Activated naive CD8-positive, alpha-beta T cell treated with anti-CD3 and anti-CD28 coated beads, Interleukin-2, amount 10 ng/mL, durations not matched to agents 7 days and 5 days (primary cell): Measurements from ENCODE around the gene SLC16A1. TPM values are rescaled to one million over a fixed set of nuclear protein-coding genes. Genes with fewer than 3 reads are reported as not detected.
"Not testable (repeated sequence)": the region's sequence is repeated elsewhere in the genome, so short reads cannot be mapped to it uniquely, and the experiment has no call there.

ENCODE experiments used
- ATAC-seq: fragments of 150-1000 bp; cut with Tn5 transposase; one replicate; pipeline ENCODE4 v1.10.0; 2021; ENCODE audit warnings: low read depth, moderate library complexity
- POLR2A ChIA-PET: fragments of 350-600 bp; sonication (Branson Sonifier 250); formaldehyde crosslinking; loops from one replicate; lab custom pipeline; 2021; ENCODE audit warnings: antibody characterized with exemption; lab: Charles Lee
- DNase-seq: peaks from one replicate; pipeline ENCODE4 v3.0.0; 2021
- H3K27ac Mint-ChIP-seq: one replicate; pipeline ENCODE4 v1.8.0; 2022; ENCODE audit warnings: mild to moderate bottlenecking, mixed read lengths
- H3K27me3 Mint-ChIP-seq: one replicate; pipeline ENCODE4 v1.8.0; 2022; ENCODE audit warnings: mild to moderate bottlenecking, moderate library complexity, mixed read lengths
- H3K36me3 Mint-ChIP-seq: one replicate; pipeline ENCODE4 v1.8.0; 2021; ENCODE audit warnings: mild to moderate bottlenecking, mixed read lengths
- H3K4me1 Mint-ChIP-seq: one replicate; pipeline ENCODE4 v1.8.0; 2021; ENCODE audit warnings: mixed read lengths
- H3K4me3 Mint-ChIP-seq: one replicate; pipeline ENCODE4 v1.8.0; 2022; ENCODE audit warnings: mild to moderate bottlenecking, moderate library complexity, mixed read lengths
- H3K9me3 Mint-ChIP-seq: one replicate; pipeline ENCODE4 v1.8.0; 2021; ENCODE audit warnings: mixed read lengths
- total RNA-seq, 2 experiments: library from RNA; stranded (reverse); gene quantifications; one replicate each; pipeline ENCODE4 v1.2.3, GENCODE V29; 2021

SLC16A1 gene, protein sequence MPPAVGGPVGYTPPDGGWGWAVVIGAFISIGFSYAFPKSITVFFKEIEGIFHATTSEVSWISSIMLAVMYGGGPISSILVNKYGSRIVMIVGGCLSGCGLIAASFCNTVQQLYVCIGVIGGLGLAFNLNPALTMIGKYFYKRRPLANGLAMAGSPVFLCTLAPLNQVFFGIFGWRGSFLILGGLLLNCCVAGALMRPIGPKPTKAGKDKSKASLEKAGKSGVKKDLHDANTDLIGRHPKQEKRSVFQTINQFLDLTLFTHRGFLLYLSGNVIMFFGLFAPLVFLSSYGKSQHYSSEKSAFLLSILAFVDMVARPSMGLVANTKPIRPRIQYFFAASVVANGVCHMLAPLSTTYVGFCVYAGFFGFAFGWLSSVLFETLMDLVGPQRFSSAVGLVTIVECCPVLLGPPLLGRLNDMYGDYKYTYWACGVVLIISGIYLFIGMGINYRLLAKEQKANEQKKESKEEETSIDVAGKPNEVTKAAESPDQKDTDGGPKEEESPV
- 10 to 100 TPM; 31.4 to 35.4 TPM for total RNA-seq

DNA sequence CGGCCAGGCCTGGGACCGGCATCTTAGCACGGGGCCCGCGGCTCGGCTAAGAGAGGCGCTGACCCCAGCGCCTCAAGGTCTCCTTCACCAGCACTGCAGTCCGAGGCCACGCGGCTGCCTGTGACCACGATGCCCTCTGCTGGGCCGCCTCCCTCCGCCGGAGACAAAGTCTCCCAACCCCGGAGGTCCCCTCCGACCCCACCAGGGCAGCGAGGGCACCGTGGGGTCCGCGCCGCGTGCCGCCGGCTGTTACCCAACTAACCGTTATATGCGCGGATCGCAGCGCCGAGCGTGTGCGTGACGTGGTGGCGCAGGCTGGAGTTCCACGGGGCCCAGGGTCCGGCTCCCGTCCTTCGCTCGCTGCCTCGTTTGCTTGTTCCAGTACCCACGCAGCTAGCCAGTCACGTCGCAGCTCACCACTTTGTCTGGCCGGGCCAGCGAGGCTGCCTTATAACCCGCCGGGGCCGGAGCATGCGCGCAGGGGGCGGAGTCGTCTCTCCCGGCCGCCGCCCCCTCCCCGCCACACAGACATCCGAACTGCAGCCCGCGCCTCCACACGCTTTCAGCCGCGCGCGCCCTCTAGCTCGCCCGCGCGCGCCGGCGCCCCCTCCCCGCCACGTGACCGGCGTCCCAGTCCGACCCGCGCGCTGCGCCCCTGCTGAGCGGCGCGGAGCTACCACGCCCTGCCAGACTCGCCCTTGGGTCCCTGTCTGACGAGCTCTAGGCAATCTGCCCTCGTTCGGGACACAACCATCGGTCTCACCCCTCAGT is at the start of gene SLC16A1:
TSS of gene SLC16A1 (minus strand) at position 424 of the 771 bp plus-strand sequence. CDS start 26,888 bp downstream, outside the sequence.
- H3K36me3 Mint-ChIP-seq = peaks cover 23% of the 10 kb centered on the region
- peaks cover 42% of the 10 kb centered on the region for H3K4me1 Mint-ChIP-seq
- no peaks in the 10 kb centered on the region for H3K9me3 Mint-ChIP-seq
- peak; percentile 77 for ATAC-seq
- DNase-seq = peak; percentile 93
- H3K27me3 Mint-ChIP-seq = no peaks in the 10 kb centered on the region
- H3K4me3 Mint-ChIP-seq = peak within 1 kb of the TSS; percentile 86
- peak within 1 kb of the TSS; percentile 99 for H3K27ac Mint-ChIP-seq
- POLR2A ChIA-PET = interaction anchor here (0.7 to 1.5 kb wide), 15 partner anchors 9 to 856 kb away, joined by 3 to 17 read pairs (median 3); partner anchors contain the start of genes LRIG2, MOV10, PPM1J and RSBN1

GRCh38 chr1:113003751-113004690 is 48.0 kb upstream of the SLC16A1 start:
- ATAC-seq (no peak), DNase-seq (no peak)
- H3K9me3 Mint-ChIP-seq = no peaks in the 10 kb centered on the region
- POLR2A ChIA-PET = no interaction called here
- peaks cover 21% of the 10 kb centered on the region for H3K36me3 Mint-ChIP-seq
- no peak overlapping the region for H3K27ac Mint-ChIP-seq
- H3K4me3 Mint-ChIP-seq = no peak overlapping the region
- peaks cover 3% of the 10 kb centered on the region for H3K4me1 Mint-ChIP-seq
- H3K27me3 Mint-ChIP-seq = no peaks in the 10 kb centered on the region

- Mint-ChIP-seq H3K27ac (no peak overlapping the region), H3K4me3 (no peak overlapping the region), H3K36me3 (peaks cover 19% of the 10 kb centered on the region), H3K9me3 (no peaks in the 10 kb centered on the region), H3K4me1 (no peaks in the 10 kb centered on the region), H3K27me3 (no peaks in the 10 kb centered on the region)
- POLR2A ChIA-PET = no interaction called here
- ATAC-seq (no peak), DNase-seq (no peak)
Observed at GRCh38 chr1:113002297-113002696, 46.3 kb upstream of the SLC16A1 start.

DNA sequence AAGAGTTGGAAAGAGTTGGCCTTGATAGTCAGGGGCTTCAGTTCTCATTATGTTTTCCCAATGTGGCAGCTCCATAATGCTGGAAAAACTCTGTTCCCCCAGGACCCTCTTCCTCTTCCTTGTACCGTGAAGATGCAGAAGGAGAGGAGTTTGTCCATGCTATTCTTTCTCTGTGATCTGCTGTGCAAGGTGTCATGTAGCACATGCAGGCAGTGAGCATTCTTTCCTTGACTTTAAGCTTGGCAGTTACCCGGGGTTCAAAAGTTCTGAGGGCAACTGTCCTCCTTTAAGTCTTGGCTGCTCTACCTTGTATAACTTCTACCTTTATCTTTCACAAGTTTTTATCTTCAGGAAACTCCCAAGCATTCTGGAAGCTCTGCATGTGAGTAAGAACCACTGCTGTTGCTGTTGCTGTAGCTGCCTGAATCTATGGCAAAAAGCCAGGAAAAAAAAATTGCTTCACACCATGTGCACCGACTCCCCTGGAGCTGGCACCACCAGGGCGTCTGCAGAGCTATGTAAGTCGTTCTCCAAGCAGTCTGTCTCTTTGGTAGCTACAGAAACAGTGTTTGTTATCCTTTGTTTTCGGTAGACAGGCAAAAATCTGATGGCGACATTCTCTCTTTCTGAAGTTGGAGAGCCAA is 42.7 kb upstream of the SLC16A1 start:
- no peak overlapping the region for H3K27ac Mint-ChIP-seq
- no peaks in the 10 kb centered on the region for H3K4me1 Mint-ChIP-seq
- POLR2A ChIA-PET = no interaction called here
- no peak overlapping the region for H3K4me3 Mint-ChIP-seq
- no peak for ATAC-seq
- H3K9me3 Mint-ChIP-seq = no peaks in the 10 kb centered on the region
- DNase-seq = no peak
- H3K36me3 Mint-ChIP-seq = peaks cover 21% of the 10 kb centered on the region
- no peaks in the 10 kb centered on the region for H3K27me3 Mint-ChIP-seq

- Mint-ChIP-seq H3K27ac (peak overlapping the region; percentile 24), H3K9me3 (no peaks in the 10 kb centered on the region), H3K4me1 (no peaks in the 10 kb centered on the region), H3K4me3 (no peak overlapping the region), H3K36me3 (peaks cover 21% of the 10 kb centered on the region), H3K27me3 (no peaks in the 10 kb centered on the region)
- no peak for DNase-seq
- no peak for ATAC-seq
- POLR2A ChIA-PET = no interaction called here
Observed at GRCh38 chr1:112997781-112998180, 41.8 kb upstream of the SLC16A1 start.

DNA sequence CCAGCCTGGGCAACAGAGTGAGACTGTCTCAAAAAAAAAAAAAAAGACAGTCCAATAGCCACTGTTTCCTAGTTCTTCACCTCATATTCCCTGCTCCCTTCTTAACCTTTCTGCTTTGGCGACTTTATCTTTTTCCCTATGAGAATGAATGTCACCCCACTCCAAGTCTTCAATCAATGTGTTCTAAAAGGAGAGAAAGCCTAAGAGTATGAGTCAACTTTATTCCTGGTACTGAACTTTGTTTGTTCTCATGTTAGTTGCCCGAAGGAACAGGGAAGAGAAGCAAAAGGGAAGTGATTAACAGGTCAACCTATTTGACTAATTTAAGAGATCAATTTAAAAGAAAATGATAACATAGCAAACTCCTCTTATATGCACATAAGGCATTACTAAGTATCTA is 39.9 kb upstream of the SLC16A1 start:
- POLR2A ChIA-PET = no interaction called here
- H3K27ac Mint-ChIP-seq = no peak overlapping the region
- no peaks in the 10 kb centered on the region for H3K4me1 Mint-ChIP-seq
- DNase-seq (no peak), ATAC-seq (no peak)
- H3K4me3 Mint-ChIP-seq = no peak overlapping the region
- peaks cover 15% of the 10 kb centered on the region for H3K36me3 Mint-ChIP-seq
- no peaks in the 10 kb centered on the region for H3K9me3 Mint-ChIP-seq
- H3K27me3 Mint-ChIP-seq = no peaks in the 10 kb centered on the region

DNA sequence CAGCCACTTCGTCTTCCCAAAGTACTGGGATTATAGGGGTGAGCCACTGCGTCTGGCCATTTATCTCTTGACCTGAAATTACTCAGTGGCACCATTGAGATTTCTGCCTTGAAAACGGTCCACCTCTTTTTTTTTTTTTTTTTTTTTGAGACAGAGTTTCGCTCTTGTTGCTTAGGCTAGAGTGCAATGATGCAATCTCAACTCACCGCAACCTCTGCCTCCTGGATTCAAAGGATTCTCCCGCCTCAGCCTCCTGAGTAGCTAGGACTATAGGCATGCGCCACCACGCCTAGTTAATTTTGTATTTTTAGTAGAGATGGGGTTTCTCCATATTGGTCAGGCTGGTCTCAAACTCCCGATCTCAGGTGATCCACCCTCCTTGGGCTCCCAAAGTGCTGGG is 39.0 kb upstream of the SLC16A1 start:
- not testable (repeated sequence) for ATAC-seq

DNA sequence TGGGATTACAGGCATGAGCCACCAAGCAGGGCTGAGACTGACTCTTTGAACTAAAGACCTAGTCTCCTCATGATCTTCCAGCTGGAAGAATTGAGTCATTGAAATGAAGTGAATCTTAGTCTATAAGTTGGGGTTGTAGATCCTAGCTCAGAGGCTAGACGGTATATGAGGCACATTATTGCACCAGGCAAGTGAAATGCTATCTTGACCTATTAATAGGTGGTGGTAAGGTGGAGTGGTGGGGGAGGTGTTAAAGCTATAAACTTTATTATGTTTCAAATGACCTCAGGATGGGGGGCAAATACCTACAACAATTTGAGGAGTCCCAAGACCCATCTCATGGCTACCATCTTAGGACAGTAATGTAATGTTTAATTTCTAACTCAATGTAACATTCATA is 36.8 kb upstream of the SLC16A1 start:
- Mint-ChIP-seq H3K36me3 (peaks cover 12% of the 10 kb centered on the region), H3K4me3 (no peak overlapping the region), H3K27me3 (no peaks in the 10 kb centered on the region), H3K27ac (no peak overlapping the region), H3K4me1 (no peaks in the 10 kb centered on the region), H3K9me3 (no peaks in the 10 kb centered on the region)
- DNase-seq = no peak
- POLR2A ChIA-PET = no interaction called here
- no peak for ATAC-seq

More for the DNA sequence above, 39.0 kb upstream of the SLC16A1 start:
- DNase-seq, H3K27me3 Mint-ChIP-seq, H3K4me1 Mint-ChIP-seq, H3K9me3 Mint-ChIP-seq, POLR2A ChIA-PET, H3K4me3 Mint-ChIP-seq, H3K27ac Mint-ChIP-seq: not testable (repeated sequence)
- peaks cover 12% of the 10 kb centered on the region for H3K36me3 Mint-ChIP-seq

DNA sequence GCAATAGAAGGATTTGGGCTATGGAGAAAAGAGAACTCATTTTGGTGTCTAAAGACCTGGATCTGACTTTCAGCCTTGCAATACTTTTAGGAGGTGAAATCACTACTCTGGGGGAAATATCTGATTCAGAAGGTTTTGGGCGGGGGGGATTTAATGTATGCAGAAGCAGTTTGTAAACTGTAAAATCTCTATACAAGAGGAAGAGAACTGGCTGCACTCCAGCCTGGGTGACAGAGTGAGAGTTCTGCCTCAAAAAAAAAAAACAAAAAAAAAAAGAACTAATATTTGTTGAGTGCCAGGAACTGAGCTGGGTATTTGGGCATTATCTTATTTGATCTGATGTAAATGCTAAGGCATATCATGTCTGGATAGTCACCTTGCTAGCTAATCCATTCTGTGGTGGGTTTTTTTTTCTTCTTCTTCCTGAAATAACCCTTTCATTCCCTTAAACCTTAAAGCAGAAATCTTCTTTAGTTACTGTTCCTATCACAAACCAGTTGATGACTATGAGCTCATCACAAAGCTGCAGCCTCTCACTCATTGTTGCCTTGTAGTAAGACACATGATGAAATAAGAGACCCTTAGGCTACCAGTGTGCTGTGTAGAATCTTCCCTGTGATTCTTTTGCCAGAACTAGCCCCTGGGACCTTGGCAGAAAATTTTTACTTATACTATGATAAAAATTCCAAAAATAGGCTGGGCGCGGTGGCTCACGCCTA is 35.6 kb upstream of the SLC16A1 start:
- POLR2A ChIA-PET = no interaction called here
- no peaks in the 10 kb centered on the region for H3K4me1 Mint-ChIP-seq
- H3K4me3 Mint-ChIP-seq = no peak overlapping the region

GRCh38 chr1:112990271-112990670 is 34.3 kb upstream of the SLC16A1 start:
- DNase-seq (no peak), ATAC-seq (no peak)
- POLR2A ChIA-PET = no interaction called here
- Mint-ChIP-seq H3K36me3 (no peaks in the 10 kb centered on the region), H3K9me3 (no peaks in the 10 kb centered on the region), H3K4me3 (no peak overlapping the region), H3K27me3 (no peaks in the 10 kb centered on the region), H3K4me1 (no peaks in the 10 kb centered on the region), H3K27ac (no peak overlapping the region)

More for the DNA sequence above, 35.6 kb upstream of the SLC16A1 start:
- Mint-ChIP-seq H3K27me3 (no peaks in the 10 kb centered on the region), H3K36me3 (peaks cover 8% of the 10 kb centered on the region), H3K27ac (no peak overlapping the region), H3K9me3 (no peaks in the 10 kb centered on the region)
- DNase-seq = no peak
- ATAC-seq = no peak

DNA sequence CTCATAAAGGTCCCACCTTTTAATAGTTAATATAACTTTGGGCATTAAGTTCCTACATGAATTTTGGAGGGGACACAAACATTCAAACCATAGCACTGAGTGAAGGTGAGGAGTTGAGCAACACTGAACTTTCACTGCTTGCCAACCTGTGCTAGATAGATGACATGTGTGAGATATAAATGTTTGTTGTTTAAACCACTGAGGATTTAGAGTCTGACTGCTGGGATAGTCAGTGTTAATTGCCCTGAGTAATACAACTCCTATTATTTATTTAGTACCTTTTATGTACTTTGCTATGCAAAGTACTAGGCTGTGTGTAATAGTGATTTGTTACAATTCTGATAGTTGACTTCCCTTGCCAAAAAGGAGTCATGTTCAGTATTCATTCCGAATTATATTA is 32.4 kb upstream of the SLC16A1 start:
- ATAC-seq (no peak), DNase-seq (no peak)
- POLR2A ChIA-PET = no interaction called here
- Mint-ChIP-seq H3K9me3 (no peaks in the 10 kb centered on the region), H3K4me1 (no peaks in the 10 kb centered on the region), H3K36me3 (peaks cover 2% of the 10 kb centered on the region), H3K27ac (no peak overlapping the region), H3K4me3 (no peak overlapping the region), H3K27me3 (no peaks in the 10 kb centered on the region)

GRCh38 chr1:112985123-112985522 is 29.1 kb upstream of the SLC16A1 start:
- H3K36me3 Mint-ChIP-seq = peaks cover 2% of the 10 kb centered on the region
- POLR2A ChIA-PET = no interaction called here
- H3K4me1 Mint-ChIP-seq = no peaks in the 10 kb centered on the region
- no peak overlapping the region for H3K4me3 Mint-ChIP-seq
- ATAC-seq (no peak), DNase-seq (no peak)
- no peak overlapping the region for H3K27ac Mint-ChIP-seq
- no peaks in the 10 kb centered on the region for H3K27me3 Mint-ChIP-seq
- no peaks in the 10 kb centered on the region for H3K9me3 Mint-ChIP-seq
